GM21786 (cell line): ENCODE measurements around the gene SPNS3.

Experiments
- ATAC-seq: cut with Tn5 transposase; IDR thresholded peaks from one replicate; pipeline ENCODE4 v1.9.1; 2021; ENCODE audit not compliant: unreplicated experiment

Gene SPNS3

GRCh38 chr17:4465786-4466185 is 32.0 kb downstream of the SPNS3 start:
- no peak for ATAC-seq

GRCh38 chr17:4467287-4467686 is 33.5 kb downstream of the SPNS3 start:
- no peak for ATAC-seq

- no peak for ATAC-seq
These were observed 35.8 kb downstream of the SPNS3 start for GRCh38 chr17:4469552-4469951.

GRCh38 chr17:4472286-4472685 is 38.5 kb downstream of the SPNS3 start:
- ATAC-seq, result no peak

- no peak for ATAC-seq
These were observed 40.4 kb downstream of the SPNS3 start for GRCh38 chr17:4474093-4474492.

- ATAC-seq, result no peak
These were observed 41.3 kb downstream of the SPNS3 start for GRCh38 chr17:4475001-4475400.

GRCh38 chr17:4475463-4475862 is 41.7 kb downstream of the SPNS3 start:
- no peak for ATAC-seq

- ATAC-seq, result no peak
These were observed 42.3 kb downstream of the SPNS3 start for GRCh38 chr17:4476017-4476416.

GRCh38 chr17:4476511-4477070 is 42.9 kb downstream of the SPNS3 start:
- ATAC-seq, result no peak

GRCh38 chr17:4477255-4477791 is 43.6 kb downstream of the SPNS3 start:
- no peak for ATAC-seq

GRCh38 chr17:4478318-4478830 is 44.6 kb downstream of the SPNS3 start:
- no peak for ATAC-seq

- ATAC-seq, result no peak
These were observed 45.7 kb downstream of the SPNS3 start for GRCh38 chr17:4479340-4479981.

- no peak for ATAC-seq
These were observed 46.4 kb downstream of the SPNS3 start for GRCh38 chr17:4479982-4480751.

GRCh38 chr17:4480929-4481898 is 47.5 kb downstream of the SPNS3 start:
- no peak for ATAC-seq

GRCh38 chr17:4482338-4483011 is 48.7 kb downstream of the SPNS3 start:
- no peak for ATAC-seq

- no peak for ATAC-seq
These were observed 49.5 kb downstream of the SPNS3 start for GRCh38 chr17:4483012-4483840.

- ATAC-seq, result no peak
These were observed 52.2 kb downstream of the SPNS3 start for GRCh38 chr17:4485676-4486646.

GRCh38 chr17:4487296-4487695 is 53.6 kb downstream of the SPNS3 start:
- no peak for ATAC-seq
